SK-N-SH (cell line): ENCODE results near the gene CPLX3. TPM values are rescaled to one million over a fixed set of nuclear protein-coding genes. Genes with fewer than 3 reads are reported as not detected.

Experiments
- CTCF ChIA-PET: fragments of 300-600, 350-600 bp; formaldehyde crosslinking; extraction: SDS; loops from one replicate; lab custom pipeline; 2021; lab: Yijun Ruan, JAX
- POLR2A ChIA-PET: fragments of 350-600 bp; sonication (Branson Sonifier 250); formaldehyde crosslinking; extraction: SDS; loops from one replicate; lab custom pipeline; 2020; ENCODE audit warnings: antibody characterized with exemption, inconsistent platforms; lab: Yijun Ruan, JAX
- DNase-seq: peaks from one replicate; pipeline ENCODE4 v3.0.0; 2012
- H2AFZ ChIP-seq: fragments of 200-600 bp; sonication (generic); 2 replicates; pipeline ENCODE4 v1.8.1; 2016; ENCODE audit warnings: antibody characterized with exemption, mild to moderate bottlenecking, low read depth
- H3F3A ChIP-seq: fragments of 200-600 bp; sonication (generic); replicated peaks from 2 replicates; pipeline ENCODE3; 2016; ENCODE audit warnings: antibody characterized with exemption, mild to moderate bottlenecking; ENCODE audit not compliant: insufficient read depth
- H3K27ac ChIP-seq, 2 experiments: fragments of 200-500 bp in 1 of 2; fragments of 200-600 bp in 1 of 2; sonication (Bioruptor generic) in 1 of 2; sonication (generic), shearing (Covaris generic) in 1 of 2; 2 replicates each; pipeline versions ENCODE4 v1.5.1 to v1.6.1; 2014 to 2016; ENCODE audit warnings: low read depth in 2 of 2, inconsistent platforms in 1 of 2, low read length in 1 of 2, mild to moderate bottlenecking in 1 of 2, mixed read lengths in 1 of 2
- H3K27me3 ChIP-seq: fragments of 200-600 bp; sonication (generic), shearing (Covaris generic); 2 replicates; pipeline ENCODE4 v1.6.1; 2016; ENCODE audit warnings: mixed run types; ENCODE audit not compliant: insufficient read depth
- H3K36me3 ChIP-seq, 2 experiments: fragments of 200-500 bp in 1 of 2; fragments of 200-600 bp in 1 of 2; sonication (Bioruptor generic) in 1 of 2; sonication (generic) in 1 of 2; replicated peaks in 1 of 2; 2 replicates each; pipeline versions ENCODE3 to v1.5.1; 2014 to 2016; ENCODE audit warnings: low read length in 1 of 2, mild to moderate bottlenecking in 1 of 2; ENCODE audit not compliant: insufficient read depth in 2 of 2, control insufficient read depth in 1 of 2
- H3K4me1 ChIP-seq, 2 experiments: fragments of 200-500 bp in 1 of 2; fragments of 200-600 bp in 1 of 2; sonication (Bioruptor generic) in 1 of 2; sonication (generic), shearing (Covaris generic) in 1 of 2; 2 replicates each; pipeline versions ENCODE4 v1.5.1 to v1.6.1; 2014 to 2016; ENCODE audit warnings: low read depth in 1 of 2, low read length in 1 of 2, mixed run types in 1 of 2; ENCODE audit not compliant: insufficient read depth in 2 of 2, control insufficient read depth in 1 of 2
- H3K4me2 ChIP-seq: fragments of 200-600 bp; sonication (generic), shearing (Covaris generic); 2 replicates; pipeline ENCODE4 v1.6.1; 2017; ENCODE audit warnings: mixed run types
- H3K4me3 ChIP-seq, 2 experiments: fragments of 200-500 bp in 1 of 2; fragments of 200-600 bp in 1 of 2; sonication (Bioruptor generic) in 1 of 2; sonication (generic), shearing (Covaris generic) in 1 of 2; 2 replicates each; pipeline versions ENCODE4 v1.5.1 to v1.8.1; 2014 to 2016; ENCODE audit warnings: low read depth in 2 of 2, inconsistent platforms in 1 of 2, low read length in 1 of 2, mild to moderate bottlenecking in 1 of 2, mixed read lengths in 1 of 2, moderate library complexity in 1 of 2
- H3K79me2 ChIP-seq: fragments of 200-600 bp; sonication (generic); 2 replicates; pipeline ENCODE4 v1.8.1; 2017; ENCODE audit warnings: mild to moderate bottlenecking; ENCODE audit not compliant: insufficient read depth
- H3K9ac ChIP-seq: fragments of 200-600 bp; sonication (generic); 2 replicates; pipeline ENCODE4 v1.6.1; 2017; ENCODE audit warnings: mixed run types
- H3K9me2 ChIP-seq: fragments of 200-600 bp; sonication (generic); 2 replicates; pipeline ENCODE4 v1.6.1; 2017; ENCODE audit warnings: mixed run types
- H3K9me3 ChIP-seq: fragments of 200-600 bp; sonication (generic); 2 replicates; pipeline ENCODE4 v1.6.1; 2017; ENCODE audit warnings: mixed run types, mild to moderate bottlenecking, moderate library complexity
- H4K20me1 ChIP-seq: fragments of 200-600 bp; sonication (generic); 2 replicates; pipeline ENCODE4 v1.6.1; 2017; ENCODE audit warnings: mild to moderate bottlenecking, mixed run types; ENCODE audit not compliant: insufficient read depth
- CHD2 ChIP-seq: fragments of 150-350 bp; IDR thresholded peaks from 2 replicates; pipeline ENCODE4 v1.6.1; 2018; ENCODE audit warnings: low read length; ENCODE audit not compliant: partially characterized antibody
- EP300 ChIP-seq, 2 experiments: IDR thresholded peaks; 2 replicates each; pipeline versions ENCODE4 v1.4.0 to v1.6.1; 2012; ENCODE audit warnings: borderline replicate concordance in 1 of 2, low read depth in 1 of 2, low read length in 1 of 2
- FOXJ3 ChIP-seq: sonication (generic); formaldehyde crosslinking; IDR thresholded peaks from 2 replicates; pipeline ENCODE4 v1.5.1; 2020; ENCODE audit warnings: mild to moderate bottlenecking, missing genetic modification reagents
- FOXM1 ChIP-seq: IDR thresholded peaks from 2 replicates; pipeline ENCODE4 v1.4.0; 2012; ENCODE audit warnings: low read depth, mild to moderate bottlenecking
- GATA2 ChIP-seq: sonication (generic); formaldehyde crosslinking; IDR thresholded peaks from 2 replicates; pipeline ENCODE4 v1.5.0; 2020; ENCODE audit warnings: mild to moderate bottlenecking, missing genetic modification reagents
- MAX ChIP-seq: IDR thresholded peaks from 2 replicates; pipeline ENCODE4 v1.4.0; 2012; ENCODE audit warnings: low read depth
- MEF2A ChIP-seq: IDR thresholded peaks from 2 replicates; pipeline ENCODE4 v1.4.0; 2012; ENCODE audit warnings: low read depth, borderline replicate concordance
- NRF1 ChIP-seq: IDR thresholded peaks from 2 replicates; pipeline ENCODE4 v1.6.1; 2012; ENCODE audit warnings: low read depth, mild to moderate bottlenecking, low read length
- RAD21 ChIP-seq: IDR thresholded peaks from 2 replicates; pipeline ENCODE4 v1.6.1; 2012; ENCODE audit warnings: mild to moderate bottlenecking, low read length
- REST ChIP-seq: IDR thresholded peaks from 2 replicates; pipeline ENCODE4 v1.6.1; 2012; ENCODE audit warnings: mild to moderate bottlenecking, low read depth, low read length, moderate library complexity
- RFX5 ChIP-seq: IDR thresholded peaks from 2 replicates; pipeline ENCODE4 v1.6.1; 2012; ENCODE audit warnings: mild to moderate bottlenecking, improper control_type of control experiment, low read length
- SIN3A ChIP-seq: IDR thresholded peaks from 2 replicates; pipeline ENCODE4 v1.6.1; 2012; ENCODE audit warnings: low read depth, mild to moderate bottlenecking, low read length, moderate library complexity, borderline replicate concordance
- TCF12 ChIP-seq: IDR thresholded peaks from 2 replicates; pipeline ENCODE4 v1.4.0; 2012
- ZBTB33 ChIP-seq: IDR thresholded peaks from 2 replicates; pipeline ENCODE4 v1.4.0; 2012; ENCODE audit warnings: low read depth, borderline replicate concordance
- WGBS: methylation state at CpG from one replicate; pipeline ENCODE4 v1.1.6; 2017; ENCODE audit warnings: low lambda C conversion rate; 5-methylcytosine and 5-hydroxymethylcytosine counted together
- polyA plus RNA-seq, 3 experiments: library from polyadenylated mRNA; depleted of rRNA; stranded (reverse); fragments of >200 nt; gene quantifications; 2 replicates each; pipeline ENCODE4 v1.2.3, GENCODE V29; 2012

CPLX3 gene
- polyA plus RNA-seq, 1 of the 3 experiments (the other 2 are of a cell fraction), result not detected

GRCh38 chr15:74808840-74809229 is 17.6 kb upstream of the CPLX3 start:
- no peaks in the 10 kb centered on the region for H3K9me3 ChIP-seq
- peaks cover 5% of the 10 kb centered on the region for H3F3A ChIP-seq
- H3K27me3 ChIP-seq, result no peaks in the 10 kb centered on the region
- H2AFZ ChIP-seq, result no peak overlapping the region
- H4K20me1 ChIP-seq, result no peaks in the 10 kb centered on the region
- no peaks in the 10 kb centered on the region for H3K9me2 ChIP-seq
- POLR2A ChIA-PET, result no interaction called here
- no peak for TF ChIP-seq RAD21
- TF ChIP-seq TCF12, result no peak
- H3K4me3 ChIP-seq, result no peak overlapping the region
- no peak overlapping the region for H3K27ac ChIP-seq
- H3K4me1 ChIP-seq, result no peaks in the 10 kb centered on the region
- peaks cover 0 to 2% of the 10 kb centered on the region in 2 experiments for H3K36me3 ChIP-seq
- CTCF ChIA-PET, result interaction anchor here (1.0 to 2.8 kb wide), 6 partner anchors 9 to 40 kb away, joined by 4 to 11 read pairs (median 8); no protein-coding TSS in a partner anchor
- H3K4me2 ChIP-seq, result no peak overlapping the region
- WGBS, result 93% methylated on average over 4 of the region's 4 CpGs
- no peaks in the 10 kb centered on the region for H3K79me2 ChIP-seq
- DNase-seq, result no peak
- no peak overlapping the region for H3K9ac ChIP-seq

GRCh38 chr15:74809242-74809641 is 17.2 kb upstream of the CPLX3 start:
- Histone ChIP-seq H3K27me3 (no peaks in the 10 kb centered on the region), H3K27ac (no peak overlapping the region), H3K4me2 (no peak overlapping the region), H3F3A (peaks cover 5% of the 10 kb centered on the region), H3K9me2 (no peaks in the 10 kb centered on the region), H3K9me3 (no peaks in the 10 kb centered on the region), H3K36me3 (no peaks in the 10 kb centered on the region), H2AFZ (no peak overlapping the region), H3K79me2 (no peaks in the 10 kb centered on the region), H3K4me1 (no peaks in the 10 kb centered on the region), H3K9ac (no peak overlapping the region), H4K20me1 (no peaks in the 10 kb centered on the region), H3K4me3 (no peak overlapping the region)
- DNase-seq, result no peak
- WGBS, result 81% methylated on average over 5 of the region's 5 CpGs
- ChIA-PET CTCF (interaction anchor here (0.9 to 2.8 kb wide), 7 partner anchors 8 to 141 kb away, joined by 3 to 11 read pairs (median 6); no protein-coding TSS in a partner anchor), POLR2A (no interaction called here)
- TF ChIP-seq RAD21, result no peak
- no peak for TF ChIP-seq MEF2A
- TF ChIP-seq MAX, result no peak
- TF ChIP-seq ZBTB33, result no peak
- no peak for TF ChIP-seq REST
- TF ChIP-seq CHD2, result no peak
- no peak for TF ChIP-seq TCF12
- no peak for TF ChIP-seq FOXM1
- no peak for TF ChIP-seq SIN3A
- no peak for TF ChIP-seq EP300 (IDR thresholded peaks at IDR 0.05; ENCODE audit: borderline replicate concordance in 1 of 2, low read depth in 1 of 2, low read length in 1 of 2)
- TF ChIP-seq FOXJ3, result no peak
- no peak for TF ChIP-seq NRF1
- TF ChIP-seq GATA2, result no peak
- TF ChIP-seq RFX5, result no peak
